ENCODE data around the gene EIF4EBP2.

Gene EIF4EBP2

DNA sequence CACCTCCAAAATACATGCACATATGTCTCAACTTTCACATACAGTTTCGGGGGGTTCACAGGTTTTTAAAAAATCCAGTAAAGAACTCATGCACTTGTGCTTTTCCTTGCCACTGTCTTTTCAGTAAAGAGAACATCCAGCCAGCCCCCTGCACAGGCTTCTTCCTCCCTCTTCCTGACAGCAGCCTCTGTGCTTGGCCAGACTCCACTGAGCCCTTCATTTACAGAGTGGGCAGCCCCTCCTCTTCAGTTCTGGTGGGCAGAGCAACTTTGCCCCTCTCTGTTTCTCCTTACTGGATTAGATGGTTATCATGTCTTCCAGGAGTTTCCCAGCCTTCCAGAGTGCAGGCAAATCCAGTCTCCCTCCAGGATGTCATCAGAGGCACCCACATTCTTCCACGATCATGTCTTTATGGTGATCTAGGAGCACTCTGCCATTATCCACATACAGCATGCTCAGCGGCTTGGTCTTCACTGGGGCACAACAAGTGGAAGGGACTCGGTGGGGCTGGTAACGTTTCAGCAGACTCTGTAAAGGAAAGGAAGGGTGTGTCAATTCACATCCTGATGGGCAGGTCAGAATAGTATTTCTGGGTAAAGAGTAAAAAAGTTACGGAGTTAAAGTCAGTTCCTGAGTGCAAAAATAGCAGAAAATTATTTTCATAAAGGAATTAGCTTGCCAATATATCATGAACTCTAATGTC lies 28.8 kb downstream of the EIF4EBP2 start:
- H3K27me3 ChIP-seq (ENCODE audit: control insufficient read depth in 1 of 2, insufficient read depth in 2 of 2, low read length in 2 of 2): no peaks in the 10 kb centered on the region
- no peak overlapping the region for H3K4me3 ChIP-seq (ENCODE audit: low read length in 2 of 2)
- peaks cover 45% of the 10 kb centered on the region for H3K4me1 ChIP-seq (ENCODE audit: control insufficient read depth, insufficient read depth, low read length)
- no peaks in the 10 kb centered on the region for H3K9me3 ChIP-seq (ENCODE audit: control insufficient read depth in 2 of 2, low read length in 2 of 2)
- H3K36me3 ChIP-seq (ENCODE audit: control insufficient read depth in 2 of 2, insufficient read depth in 2 of 2, low read length in 2 of 2): peaks cover 5 to 7% of the 10 kb centered on the region in 2 donors
- no peak overlapping the region for H3K9ac ChIP-seq (ENCODE audit: low read length in 2 of 2)
- peak overlapping the region; percentile 86 for H3K27ac ChIP-seq (ENCODE audit: low read length)

DNA sequence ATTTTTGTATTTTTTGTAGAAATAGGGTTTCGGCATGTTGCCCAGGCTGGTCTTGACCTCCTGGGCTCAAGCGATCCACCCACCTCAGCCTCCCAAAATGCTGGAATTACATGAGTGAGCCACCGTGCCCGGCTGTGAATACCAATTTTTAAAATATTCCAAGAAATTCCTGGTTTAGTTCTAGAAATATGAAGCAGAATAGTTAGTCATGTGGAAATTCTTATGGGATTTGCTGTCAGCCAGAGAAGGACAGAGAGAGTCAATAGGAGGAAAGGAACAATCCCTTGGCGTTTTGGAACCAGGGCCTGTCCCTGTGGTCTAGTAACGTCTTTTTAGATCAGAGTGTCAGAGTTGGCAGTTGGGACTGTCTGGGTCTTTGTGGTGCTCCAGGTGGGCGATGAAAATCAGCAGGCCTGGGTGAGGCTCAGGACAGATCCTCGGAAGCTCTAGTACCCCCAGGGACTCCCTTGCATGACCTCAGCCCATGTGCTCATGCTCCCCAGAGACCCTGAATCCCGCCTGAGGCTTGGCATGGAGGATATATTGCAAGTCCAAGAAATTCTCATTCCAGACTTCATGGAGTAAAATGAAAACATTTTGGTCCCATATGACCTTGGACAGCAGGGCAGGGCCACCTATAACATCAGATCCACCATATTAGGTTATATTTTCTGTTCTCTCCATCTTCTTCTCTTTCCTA lies 29.8 kb downstream of the EIF4EBP2 start:
- Histone ChIP-seq H3K27ac (ENCODE audit: low read length) (no peak overlapping the region), H3K36me3 (ENCODE audit: control insufficient read depth in 2 of 2, insufficient read depth in 2 of 2, low read length in 2 of 2) (peaks cover 2 to 5% of the 10 kb centered on the region in 2 donors), H3K27me3 (ENCODE audit: control insufficient read depth in 1 of 2, insufficient read depth in 2 of 2, low read length in 2 of 2) (no peaks in the 10 kb centered on the region), H3K9ac (ENCODE audit: low read length in 2 of 2) (no peak overlapping the region), H3K9me3 (ENCODE audit: control insufficient read depth in 2 of 2, low read length in 2 of 2) (no peaks in the 10 kb centered on the region), H3K4me3 (ENCODE audit: low read length in 2 of 2) (no peak overlapping the region), H3K4me1 (ENCODE audit: control insufficient read depth, insufficient read depth, low read length) (peaks cover 37% of the 10 kb centered on the region)

DNA sequence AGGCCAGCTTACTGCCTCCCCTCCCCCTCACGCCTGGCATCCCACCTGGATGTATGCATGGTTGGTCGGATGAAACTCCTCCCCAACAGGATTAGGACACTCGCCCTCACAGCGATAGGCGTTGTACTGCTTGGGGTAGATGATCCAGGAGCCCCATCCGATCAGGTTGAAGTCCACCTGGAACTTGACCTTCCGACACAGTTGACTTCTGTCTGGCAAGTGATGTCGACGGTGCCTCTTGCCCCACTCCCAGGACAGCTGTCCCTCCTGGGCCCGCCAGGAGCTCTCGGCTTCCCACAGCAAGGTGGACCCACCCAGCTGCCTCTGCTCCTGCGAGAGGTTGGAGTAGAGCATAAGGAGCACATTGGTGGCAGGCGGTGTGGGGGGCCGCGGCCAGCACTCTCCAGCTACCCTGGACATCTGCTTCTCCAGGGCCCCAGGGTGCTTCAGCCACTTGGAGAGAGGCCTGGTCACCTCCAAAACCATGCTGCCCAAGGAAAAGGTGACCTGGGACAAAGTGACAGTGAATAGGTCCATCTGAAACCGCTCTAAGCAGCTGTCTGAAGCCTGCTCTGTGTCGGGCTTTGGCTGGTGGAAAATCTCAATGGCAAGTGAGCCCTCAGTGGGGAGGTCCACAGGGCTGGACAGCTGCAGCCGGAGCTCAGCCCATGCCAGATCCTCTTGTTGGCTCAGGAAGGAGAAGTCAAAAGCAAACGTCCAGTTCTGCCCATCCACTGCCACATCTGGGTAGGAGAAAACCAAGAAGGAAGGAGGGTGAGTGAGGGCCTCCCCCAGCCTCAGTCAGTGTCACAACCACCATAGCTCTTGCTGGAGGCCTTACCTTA lies 31.5 kb downstream of the EIF4EBP2 start:
- Histone ChIP-seq H3K27me3 (ENCODE audit: control insufficient read depth in 1 of 2, insufficient read depth in 2 of 2, low read length in 2 of 2) (peaks cover 0 to 3% of the 10 kb centered on the region in 2 donors), H3K36me3 (ENCODE audit: control insufficient read depth in 2 of 2, insufficient read depth in 2 of 2, low read length in 2 of 2) (no peaks in the 10 kb centered on the region), H3K9ac (ENCODE audit: low read length in 2 of 2) (no peak overlapping the region), H3K9me3 (ENCODE audit: control insufficient read depth in 2 of 2, low read length in 2 of 2) (no peaks in the 10 kb centered on the region), H3K4me1 (ENCODE audit: control insufficient read depth, insufficient read depth, low read length) (peaks cover 26% of the 10 kb centered on the region), H3K4me3 (ENCODE audit: low read length in 2 of 2) (no peak overlapping the region), H3K27ac (ENCODE audit: low read length) (no peak overlapping the region)

DNA sequence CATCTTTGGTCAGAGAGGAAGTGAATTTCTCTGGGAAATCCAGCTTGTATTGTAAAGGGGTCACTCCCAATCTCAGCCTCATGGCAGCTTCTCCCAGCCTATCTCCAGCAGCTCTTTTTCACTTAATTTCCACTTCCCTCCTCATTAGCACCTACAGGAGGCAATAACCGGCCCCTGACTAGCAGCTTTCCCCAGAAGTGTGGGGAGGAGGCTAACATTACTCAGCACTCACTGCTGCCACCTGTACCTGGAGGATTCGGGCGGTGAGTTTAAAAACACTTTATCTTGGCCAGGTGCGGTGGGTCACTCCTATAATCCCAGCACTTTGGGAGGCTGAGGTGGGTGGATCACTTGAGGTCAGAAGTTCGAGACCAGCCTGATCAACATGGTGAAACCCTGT lies 33.8 kb downstream of the EIF4EBP2 start:
- no peaks in the 10 kb centered on the region for H3K9me3 ChIP-seq (ENCODE audit: control insufficient read depth in 2 of 2, low read length in 2 of 2)
- H3K9ac ChIP-seq (ENCODE audit: low read length in 2 of 2): no peak overlapping the region
- peaks cover 14% of the 10 kb centered on the region for H3K4me1 ChIP-seq (ENCODE audit: control insufficient read depth, insufficient read depth, low read length)
- H3K27ac ChIP-seq (ENCODE audit: low read length): no peak overlapping the region
- H3K36me3 ChIP-seq (ENCODE audit: control insufficient read depth in 2 of 2, insufficient read depth in 2 of 2, low read length in 2 of 2): no peaks in the 10 kb centered on the region
- H3K27me3 ChIP-seq (ENCODE audit: control insufficient read depth in 1 of 2, insufficient read depth in 2 of 2, low read length in 2 of 2): peaks cover 5 to 17% of the 10 kb centered on the region in 2 donors
- no peak overlapping the region for H3K4me3 ChIP-seq (ENCODE audit: low read length in 2 of 2)

DNA sequence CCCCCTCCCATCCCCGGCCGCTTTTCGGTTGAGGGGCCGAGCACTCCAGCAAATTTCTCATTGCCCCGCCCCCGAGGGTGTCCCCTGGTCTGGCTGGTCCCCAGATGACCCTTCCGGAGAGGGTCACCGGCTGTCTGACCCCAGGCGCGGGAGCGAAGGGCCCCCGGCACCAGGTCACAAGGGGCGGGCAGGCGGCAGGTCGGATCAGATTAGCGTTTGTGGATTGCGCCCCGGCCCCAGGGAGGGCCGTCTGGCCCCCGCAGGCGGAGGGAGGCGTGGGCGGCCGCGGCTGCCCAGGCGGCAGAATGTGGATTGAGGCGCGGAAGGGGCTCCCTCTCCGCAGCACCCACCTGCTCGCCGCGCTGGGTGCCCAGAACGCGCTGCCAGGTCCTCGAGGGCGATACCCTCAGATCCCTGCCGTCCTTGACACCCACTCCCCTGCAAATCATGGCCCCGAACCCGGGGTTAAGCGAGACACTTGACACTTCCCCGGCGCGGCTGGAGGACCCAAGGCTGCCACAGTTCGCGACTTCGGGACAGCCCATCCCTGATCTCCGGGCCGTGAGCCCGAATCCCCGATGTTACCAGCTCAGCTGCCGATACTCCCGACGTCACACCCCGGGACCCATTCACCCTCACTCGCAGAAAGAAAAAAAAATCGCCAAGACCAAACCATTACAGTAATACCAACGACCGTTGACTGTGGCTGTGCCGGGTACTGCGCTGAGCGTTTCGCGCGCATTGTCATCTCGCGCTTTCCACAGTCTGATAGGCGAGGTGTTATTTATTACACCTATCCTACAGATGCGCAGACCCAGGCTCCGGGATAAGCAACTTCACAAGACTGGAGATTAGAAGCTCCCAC lies 36.6 kb downstream of the EIF4EBP2 start:
- H3K4me1 ChIP-seq (ENCODE audit: control insufficient read depth, insufficient read depth, low read length): peaks cover 14% of the 10 kb centered on the region
- peak overlapping the region; percentile 46 to 64 for H3K4me3 ChIP-seq (ENCODE audit: low read length in 2 of 2)
- peaks cover 5 to 17% of the 10 kb centered on the region in 2 donors for H3K27me3 ChIP-seq (ENCODE audit: control insufficient read depth in 1 of 2, insufficient read depth in 2 of 2, low read length in 2 of 2)
- H3K27ac ChIP-seq (ENCODE audit: low read length): no peak overlapping the region
- H3K9ac ChIP-seq (ENCODE audit: low read length in 2 of 2): peak overlapping the region in 1 of 2 donors; percentile 2
- no peaks in the 10 kb centered on the region for H3K9me3 ChIP-seq (ENCODE audit: control insufficient read depth in 2 of 2, low read length in 2 of 2)
- no peaks in the 10 kb centered on the region for H3K36me3 ChIP-seq (ENCODE audit: control insufficient read depth in 2 of 2, insufficient read depth in 2 of 2, low read length in 2 of 2)

DNA sequence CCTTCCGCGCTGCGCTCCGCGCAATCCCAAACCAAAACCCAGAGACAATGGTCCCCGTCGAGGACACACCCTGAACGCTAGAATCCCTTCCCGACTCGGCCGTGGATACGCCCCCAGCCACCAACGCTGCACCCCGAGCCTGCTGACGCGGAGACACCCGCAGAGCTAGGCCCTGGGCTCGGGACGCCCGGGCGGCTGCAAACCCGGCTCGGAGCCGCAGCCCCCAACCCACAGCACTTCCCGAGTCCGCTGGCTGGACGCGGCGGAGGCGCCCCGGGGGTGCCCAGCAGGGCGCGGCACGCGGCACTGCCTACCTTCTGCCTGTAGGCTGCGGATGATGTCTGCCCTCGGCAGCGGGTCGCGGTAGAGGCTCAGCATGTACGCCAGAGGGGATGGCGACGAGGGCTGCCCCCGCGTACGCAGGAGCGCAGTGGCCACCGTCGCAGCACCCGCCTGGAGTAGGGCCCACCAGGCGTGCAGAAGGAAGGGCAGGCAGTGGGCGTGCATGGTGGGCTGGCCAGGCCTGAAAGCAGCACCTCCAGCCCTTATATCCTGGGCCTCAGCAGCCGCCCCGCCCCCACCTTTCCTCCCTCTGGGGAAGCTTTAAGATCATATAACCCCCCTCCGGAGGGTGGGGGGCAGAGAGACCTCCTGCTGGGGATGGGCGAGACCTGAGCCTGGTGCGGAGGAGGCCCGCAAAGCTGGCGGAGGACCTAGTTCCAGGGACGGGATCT lies 37.4 kb downstream of the EIF4EBP2 start, which contains the start of gene NODAL:
NODAL (minus strand) TSS at position 521 of the 734 bp plus-strand sequence; CDS start at position 507, 14 bp downstream.
- H3K27me3 ChIP-seq (ENCODE audit: control insufficient read depth in 1 of 2, insufficient read depth in 2 of 2, low read length in 2 of 2): peaks cover 5 to 17% of the 10 kb centered on the region in 2 donors
- H3K4me1 ChIP-seq (ENCODE audit: control insufficient read depth, insufficient read depth, low read length): peaks cover 22% of the 10 kb centered on the region
- H3K27ac ChIP-seq (ENCODE audit: low read length): no peak within 1 kb of the TSS
- no peaks in the 10 kb centered on the region for H3K9me3 ChIP-seq (ENCODE audit: control insufficient read depth in 2 of 2, low read length in 2 of 2)
- peak within 1 kb of the TSS; percentile 46 to 64 for H3K4me3 ChIP-seq (ENCODE audit: low read length in 2 of 2)
- no peaks in the 10 kb centered on the region for H3K36me3 ChIP-seq (ENCODE audit: control insufficient read depth in 2 of 2, insufficient read depth in 2 of 2, low read length in 2 of 2)
- H3K9ac ChIP-seq (ENCODE audit: low read length in 2 of 2): peak within 1 kb of the TSS in 1 of 2 donors; percentile 2

DNA sequence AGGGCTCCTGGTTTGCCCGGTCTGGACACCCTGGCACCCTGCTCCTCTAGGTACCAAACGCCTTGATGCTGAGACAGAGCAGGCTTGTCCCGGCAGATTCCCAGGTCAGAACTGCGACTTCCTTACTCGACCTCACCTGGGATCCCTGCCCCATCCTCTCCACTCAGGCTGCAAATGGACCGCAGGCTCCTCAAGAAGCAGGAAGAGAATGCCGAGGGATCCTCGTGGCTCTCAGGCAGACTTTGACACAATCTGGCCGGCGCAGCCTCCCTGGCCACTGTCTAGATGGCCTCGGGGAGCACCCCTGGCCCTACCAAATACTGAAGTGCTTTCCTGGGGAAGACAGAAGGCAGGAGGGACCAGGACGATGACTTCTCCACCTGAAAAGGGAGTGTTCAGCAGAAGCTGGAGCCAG lies 38.0 kb downstream of the EIF4EBP2 start:
- no peaks in the 10 kb centered on the region for H3K9me3 ChIP-seq (ENCODE audit: control insufficient read depth in 2 of 2, low read length in 2 of 2)
- H3K9ac ChIP-seq (ENCODE audit: low read length in 2 of 2): no peak overlapping the region
- H3K4me1 ChIP-seq (ENCODE audit: control insufficient read depth, insufficient read depth, low read length): peaks cover 27% of the 10 kb centered on the region
- H3K4me3 ChIP-seq (ENCODE audit: low read length in 2 of 2): no peak overlapping the region
- H3K27me3 ChIP-seq (ENCODE audit: control insufficient read depth in 1 of 2, insufficient read depth in 2 of 2, low read length in 2 of 2): peaks cover 5 to 17% of the 10 kb centered on the region in 2 donors
- no peak overlapping the region for H3K27ac ChIP-seq (ENCODE audit: low read length)
- H3K36me3 ChIP-seq (ENCODE audit: control insufficient read depth in 2 of 2, insufficient read depth in 2 of 2, low read length in 2 of 2): no peaks in the 10 kb centered on the region

DNA sequence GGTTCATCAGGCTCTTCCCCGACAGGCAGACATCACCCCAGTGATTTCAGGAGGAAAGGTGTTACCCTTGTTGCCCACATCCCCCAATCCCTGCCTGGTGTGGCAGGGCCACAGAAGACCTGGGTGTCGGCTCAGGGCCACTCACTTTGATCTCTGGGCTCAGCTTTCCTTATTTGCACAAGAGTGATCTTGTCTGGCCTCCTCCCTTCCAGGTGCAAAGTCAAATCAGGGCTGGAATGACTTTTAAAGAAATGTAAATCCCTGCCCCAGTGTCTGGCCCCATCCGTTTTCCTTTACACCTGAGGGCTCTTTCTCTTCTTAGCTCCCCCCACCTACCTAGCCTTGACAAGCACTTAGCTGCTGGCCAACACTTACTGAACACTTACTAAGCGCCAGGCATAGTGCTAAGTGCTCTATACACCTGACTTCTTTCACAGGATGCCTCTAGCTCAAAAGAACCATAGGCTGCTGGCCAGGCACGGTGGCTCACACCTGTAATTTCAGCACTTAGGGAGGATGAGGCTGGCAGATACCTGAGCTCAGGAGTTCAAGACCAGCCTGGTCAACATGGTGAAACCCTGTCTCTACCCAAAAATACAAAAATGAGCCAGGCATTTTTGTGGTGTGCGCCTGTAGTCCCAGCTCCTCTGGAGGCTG lies 38.5 kb downstream of the EIF4EBP2 start:
- Histone ChIP-seq H3K4me3 (ENCODE audit: low read length in 2 of 2) (no peak overlapping the region), H3K4me1 (ENCODE audit: control insufficient read depth, insufficient read depth, low read length) (peaks cover 30% of the 10 kb centered on the region), H3K9ac (ENCODE audit: low read length in 2 of 2) (no peak overlapping the region), H3K9me3 (ENCODE audit: control insufficient read depth in 2 of 2, low read length in 2 of 2) (no peaks in the 10 kb centered on the region), H3K36me3 (ENCODE audit: control insufficient read depth in 2 of 2, insufficient read depth in 2 of 2, low read length in 2 of 2) (no peaks in the 10 kb centered on the region), H3K27ac (ENCODE audit: low read length) (no peak overlapping the region), H3K27me3 (ENCODE audit: control insufficient read depth in 1 of 2, insufficient read depth in 2 of 2, low read length in 2 of 2) (peaks cover 5 to 17% of the 10 kb centered on the region in 2 donors)

DNA sequence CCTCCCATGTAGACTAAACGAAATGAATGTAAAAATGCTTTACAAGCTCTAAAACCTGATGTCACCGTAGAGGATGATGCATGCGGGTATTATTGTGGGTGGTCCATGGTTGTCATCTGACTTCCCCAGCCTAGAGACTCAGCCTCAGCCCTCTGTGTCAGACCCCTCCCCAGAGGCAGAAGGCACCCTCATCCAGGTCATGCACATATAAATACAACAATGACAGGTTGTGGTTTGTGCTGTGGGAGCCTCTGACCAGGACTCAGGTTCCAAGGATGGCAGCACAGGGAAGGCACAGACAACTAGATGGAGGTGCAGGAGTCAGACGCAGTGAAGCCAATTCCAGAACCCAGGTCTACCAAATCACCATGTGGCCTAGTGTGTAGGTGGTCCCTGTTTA lies 40.8 kb downstream of the EIF4EBP2 start:
- no peak overlapping the region for H3K4me3 ChIP-seq (ENCODE audit: low read length in 2 of 2)
- peaks cover 5 to 17% of the 10 kb centered on the region in 2 donors for H3K27me3 ChIP-seq (ENCODE audit: control insufficient read depth in 1 of 2, insufficient read depth in 2 of 2, low read length in 2 of 2)

More for the DNA sequence above, 40.8 kb downstream of the EIF4EBP2 start:
- peaks cover 42% of the 10 kb centered on the region for H3K4me1 ChIP-seq (ENCODE audit: control insufficient read depth, insufficient read depth, low read length)
- no peak overlapping the region for H3K9ac ChIP-seq (ENCODE audit: low read length in 2 of 2)
- no peaks in the 10 kb centered on the region for H3K9me3 ChIP-seq (ENCODE audit: control insufficient read depth in 2 of 2, low read length in 2 of 2)
- H3K27ac ChIP-seq (ENCODE audit: low read length): no peak overlapping the region
- no peaks in the 10 kb centered on the region for H3K36me3 ChIP-seq (ENCODE audit: control insufficient read depth in 2 of 2, insufficient read depth in 2 of 2, low read length in 2 of 2)

All from stomach smooth muscle (tissue), 2 donors.